ENCODE results near the gene DOCK1.

The DOCK1 gene

GRCh38 chr10:127356360-127356759 is 451.1 kb downstream of the DOCK1 start:
- no peak for DNase-seq (ENCODE audit: low spot score)

- no peak for DNase-seq (ENCODE audit: low spot score)
Observed at GRCh38 chr10:127357265-127357664, 452.0 kb downstream of the DOCK1 start.

DNA sequence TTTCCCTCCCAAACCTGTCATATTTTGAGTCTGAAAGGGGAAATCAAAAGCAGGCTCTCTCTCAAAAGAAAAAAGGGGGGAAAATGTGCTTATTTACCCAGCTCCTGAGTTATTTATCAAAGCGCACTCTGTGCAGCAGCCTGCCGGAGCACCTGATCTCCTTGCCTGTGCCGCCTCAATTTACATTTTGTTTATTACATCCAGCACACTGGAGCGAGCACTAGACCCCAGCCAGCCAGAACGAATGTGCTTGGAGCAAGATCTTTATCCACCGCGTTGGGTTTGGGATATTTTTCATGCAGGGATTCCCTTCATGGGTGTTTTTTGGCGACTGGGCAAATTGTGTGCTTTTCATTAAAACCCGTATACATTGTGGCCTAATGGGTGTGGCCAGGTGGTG is 453.1 kb downstream of the DOCK1 start:
- DNase-seq (ENCODE audit: low spot score): no peak

- no peak for DNase-seq (ENCODE audit: low spot score)
Observed at GRCh38 chr10:127364034-127364433, 458.8 kb downstream of the DOCK1 start.

GRCh38 chr10:127368101-127368500 is 462.9 kb downstream of the DOCK1 start:
- no peak for DNase-seq (ENCODE audit: low spot score)

GRCh38 chr10:127368929-127369328 is 463.7 kb downstream of the DOCK1 start:
- DNase-seq (ENCODE audit: low spot score): no peak

- DNase-seq (ENCODE audit: low spot score): no peak
Observed at GRCh38 chr10:127370601-127371000, 465.4 kb downstream of the DOCK1 start.

DNA sequence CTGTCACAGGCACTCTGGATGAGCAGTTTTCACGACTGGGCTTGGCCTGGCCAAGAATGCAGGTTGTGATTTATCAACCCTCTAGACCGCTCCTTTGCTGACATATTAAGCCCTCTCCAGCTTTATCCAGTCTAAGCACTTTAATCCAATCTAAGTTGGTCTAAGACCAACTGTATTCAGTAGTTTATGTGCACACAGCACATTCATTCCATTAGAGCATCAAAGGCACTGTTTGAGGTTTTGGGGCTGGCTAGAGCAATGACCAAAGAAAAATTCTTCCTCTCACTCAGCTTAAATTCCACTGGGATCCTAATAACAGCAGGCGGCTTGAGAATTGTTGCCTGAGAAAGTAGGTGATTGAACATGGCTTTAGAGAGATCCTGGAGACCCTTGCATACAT is 467.1 kb downstream of the DOCK1 start:
- no peak for DNase-seq (ENCODE audit: low spot score)

GRCh38 chr10:127374074-127374680 is 468.9 kb downstream of the DOCK1 start:
- no peak for DNase-seq (ENCODE audit: low spot score)

DNA sequence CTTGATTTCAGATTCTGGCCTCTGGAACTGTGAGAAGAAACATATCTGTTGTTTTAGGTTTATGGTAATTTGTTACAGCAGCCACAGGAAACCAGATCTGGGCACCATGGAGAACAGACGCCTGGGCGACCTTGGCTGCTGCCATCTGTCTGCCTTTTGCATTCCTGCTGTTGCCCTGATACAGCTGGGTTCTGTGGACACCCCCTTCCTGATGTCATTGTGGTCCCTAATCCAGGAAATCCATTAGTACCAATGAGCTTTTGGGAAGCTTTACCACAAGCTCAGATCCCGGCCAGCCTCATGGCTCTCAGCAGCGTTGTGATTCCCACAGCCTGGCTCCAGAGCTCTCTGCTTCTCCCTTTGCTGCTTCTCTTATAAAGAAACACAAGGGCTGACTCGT is 469.7 kb downstream of the DOCK1 start:
- DNase-seq (ENCODE audit: low spot score): no peak

DNA sequence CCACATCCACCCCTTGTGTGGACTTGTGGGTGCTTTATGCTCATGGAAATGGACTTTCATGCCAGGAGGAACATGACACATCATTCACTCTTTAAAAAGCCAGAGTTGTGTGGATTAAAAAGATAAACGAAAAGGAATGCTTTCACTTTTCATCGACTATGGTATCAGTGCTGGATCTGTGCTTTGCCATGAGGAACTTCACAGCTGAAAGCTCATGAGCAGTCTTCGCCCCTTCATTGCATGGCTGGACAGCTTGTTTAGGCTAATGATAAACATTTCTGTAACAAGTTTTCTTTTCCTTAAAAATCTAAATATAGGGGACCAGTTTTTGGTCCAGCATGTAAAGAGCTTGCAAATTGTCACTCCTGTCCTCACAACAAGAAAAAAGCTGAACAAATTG is 470.2 kb downstream of the DOCK1 start:
- DNase-seq (ENCODE audit: low spot score): no peak

DNA sequence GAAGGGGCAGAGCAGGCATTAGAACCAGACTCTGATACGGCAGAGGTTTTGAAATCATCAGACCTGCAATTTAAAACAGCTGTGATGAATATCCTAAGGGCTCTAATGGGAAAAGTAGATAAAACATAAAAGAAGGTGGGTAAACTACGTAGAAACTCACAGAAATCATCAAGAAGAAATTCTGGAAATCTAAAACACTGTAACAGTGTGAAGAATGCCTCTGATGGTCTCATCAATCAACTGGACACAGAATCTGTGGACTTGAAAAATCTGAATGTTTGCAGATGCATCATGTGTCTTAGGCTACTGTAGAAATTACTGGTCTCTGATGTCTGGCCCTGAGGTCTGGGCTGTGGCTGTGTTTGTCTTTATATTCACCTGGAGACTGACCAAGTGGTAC is 470.8 kb downstream of the DOCK1 start:
- DNase-seq (ENCODE audit: low spot score): no peak

- DNase-seq (ENCODE audit: low spot score): no peak
Observed at GRCh38 chr10:127378628-127379027, 473.4 kb downstream of the DOCK1 start.

- no peak for DNase-seq (ENCODE audit: low spot score)
Observed at GRCh38 chr10:127384532-127384931, 479.3 kb downstream of the DOCK1 start.

DNA sequence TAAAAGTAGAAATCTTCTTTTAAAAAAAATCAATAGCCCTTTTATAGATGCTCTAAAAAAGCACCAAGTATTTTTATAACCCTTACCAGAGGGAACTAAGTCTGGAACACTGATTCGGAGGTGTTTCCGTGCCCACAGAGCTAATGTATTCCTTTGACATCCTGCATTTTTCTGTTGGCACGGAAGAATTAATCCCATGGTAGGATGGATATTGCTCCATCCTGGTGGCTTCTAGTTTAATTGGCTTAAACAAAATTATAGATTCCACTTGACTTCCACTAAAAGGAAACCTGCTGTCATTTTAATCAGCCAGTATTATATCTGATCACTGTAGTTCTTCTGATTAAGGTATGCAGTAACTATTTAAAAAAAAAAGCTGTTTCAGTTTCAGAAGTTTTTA is 479.8 kb downstream of the DOCK1 start:
- no peak for DNase-seq (ENCODE audit: low spot score)

DNA sequence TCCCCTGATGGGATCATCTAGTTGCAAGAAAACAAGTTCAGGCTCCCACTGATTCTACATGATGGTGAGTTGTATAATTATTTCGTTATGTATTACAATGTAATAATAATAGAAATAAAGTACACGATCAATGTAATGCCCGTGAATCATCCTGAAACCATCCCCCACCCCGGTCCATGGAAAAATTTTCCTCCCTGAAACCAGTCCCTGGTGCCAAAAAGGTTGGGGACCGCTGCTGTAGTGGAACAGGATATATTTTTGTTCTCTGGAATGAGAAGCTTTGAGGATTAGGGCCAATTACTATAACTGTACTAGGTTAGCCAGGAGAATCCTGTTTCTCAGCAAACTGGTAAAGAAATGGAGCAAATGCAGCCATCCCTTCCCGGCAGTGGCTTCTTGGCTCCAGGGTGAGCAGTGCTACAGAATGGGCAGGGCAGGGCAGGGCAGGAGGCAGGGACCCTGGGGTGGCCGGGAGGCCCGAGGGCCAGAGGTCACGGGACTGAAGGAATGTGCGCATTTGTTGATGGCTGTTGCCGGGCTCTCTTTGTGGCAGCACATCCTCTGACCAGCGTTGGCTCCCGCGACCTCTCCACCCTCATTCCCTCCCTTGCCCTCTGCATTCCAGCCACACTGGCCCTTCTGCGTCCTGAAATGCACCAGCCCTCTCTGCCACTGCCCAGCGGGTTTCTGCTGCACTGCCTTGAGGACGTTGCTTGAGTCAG is 481.5 kb downstream of the DOCK1 start:
- no peak for DNase-seq (ENCODE audit: low spot score)

DNA sequence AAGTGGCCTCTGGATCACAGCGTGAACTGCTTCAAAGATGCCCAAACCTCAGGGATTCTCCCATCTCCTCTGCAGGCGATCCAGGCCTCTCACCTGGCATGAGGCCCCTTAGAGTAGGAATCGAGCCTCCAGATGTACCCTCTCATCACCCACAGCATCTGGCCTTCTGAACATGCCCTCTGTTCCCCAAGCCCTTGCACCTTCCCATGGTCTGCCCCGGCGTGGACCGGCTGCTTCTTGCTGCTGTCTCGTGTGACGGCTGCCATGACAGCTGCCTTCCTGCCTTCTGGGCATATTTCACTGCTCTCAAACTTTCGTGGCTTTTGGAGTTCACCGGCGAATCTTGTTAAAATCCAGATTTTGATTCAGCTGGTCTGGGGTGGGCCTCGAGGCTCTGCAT is 486.6 kb downstream of the DOCK1 start:
- DNase-seq (ENCODE audit: low spot score): no peak

DNA sequence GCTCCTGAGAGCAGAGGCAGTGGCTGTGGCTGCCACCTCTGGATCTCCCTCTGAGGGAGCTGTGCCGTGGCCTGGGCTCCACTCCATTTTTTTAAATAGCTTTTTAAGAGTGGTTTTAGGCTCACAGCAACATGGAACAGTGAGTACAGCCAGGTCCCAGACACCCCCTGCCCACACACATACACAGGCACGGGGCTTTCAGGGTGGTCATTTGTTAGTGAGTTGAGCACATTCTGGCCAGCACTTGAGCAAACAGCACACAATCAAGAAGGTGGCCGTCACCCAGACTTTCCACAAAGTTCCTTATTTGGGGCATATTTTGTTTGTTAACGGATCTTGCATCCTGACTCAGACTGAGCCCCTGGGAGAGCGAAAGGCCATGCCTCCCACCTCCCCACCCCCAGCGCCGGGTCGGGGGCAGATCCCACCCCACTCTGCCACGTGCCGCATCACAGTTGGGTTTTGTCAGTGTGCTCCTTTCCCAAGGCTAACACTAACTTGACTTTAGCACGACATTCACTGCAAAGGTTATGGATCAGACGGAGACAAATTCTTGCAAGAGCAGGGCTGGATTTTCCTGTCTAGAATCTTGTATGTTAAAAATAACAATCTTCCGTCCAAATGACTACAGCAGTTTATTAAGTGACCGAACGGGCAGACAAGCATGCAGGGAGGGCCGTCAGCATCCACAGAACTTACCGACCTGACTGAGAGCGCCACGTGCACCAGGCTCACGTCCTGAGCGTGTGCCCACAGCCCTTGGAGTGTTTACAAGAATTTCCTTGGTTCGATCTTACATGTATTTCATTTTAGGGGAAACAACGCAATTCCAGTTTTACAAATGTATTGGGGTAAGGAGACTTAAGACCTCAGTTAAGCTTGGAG is 487.4 kb downstream of the DOCK1 start:
- no peak for DNase-seq (ENCODE audit: low spot score)

DNA sequence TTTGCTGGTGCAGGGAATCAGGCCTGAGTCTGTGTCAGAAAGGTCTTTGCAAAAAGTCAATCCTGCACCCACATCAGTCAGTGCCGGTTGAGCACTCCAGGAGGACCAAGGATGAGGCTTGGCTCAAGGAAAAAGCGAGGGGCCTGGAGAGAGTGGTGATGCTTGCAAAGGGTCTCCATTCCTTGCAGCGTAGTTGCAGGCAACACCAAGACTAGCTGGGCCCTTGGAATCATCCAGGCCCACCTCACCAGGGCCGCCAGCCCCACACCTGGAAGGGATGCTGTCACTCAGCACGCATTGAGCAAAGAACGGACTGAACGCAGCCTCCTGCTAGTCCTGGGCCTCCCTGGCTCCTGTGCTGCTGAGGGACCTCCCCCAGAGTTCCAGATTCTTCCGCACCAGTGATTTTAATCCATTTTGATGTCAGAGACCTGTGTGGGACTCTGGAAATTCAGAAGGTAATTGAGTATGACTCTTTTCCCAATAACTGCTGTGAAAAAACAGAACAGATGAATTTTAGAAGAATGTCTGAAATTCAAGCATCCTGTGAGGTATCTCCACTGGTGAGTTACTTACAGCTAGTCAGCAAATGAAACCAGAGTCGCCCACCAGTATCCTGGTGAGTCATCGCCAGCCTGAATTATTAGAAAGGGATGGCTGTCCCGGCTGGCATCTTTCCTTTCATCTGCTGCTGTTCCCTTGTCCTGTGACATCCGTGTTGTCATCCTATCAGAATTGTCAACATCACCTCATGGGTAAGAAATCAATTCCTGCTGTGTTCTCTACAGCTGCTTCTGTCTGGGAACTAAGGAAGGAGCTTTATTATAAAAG is 493.1 kb downstream of the DOCK1 start:
- no peak for DNase-seq (ENCODE audit: low spot score)

- no peak for DNase-seq (ENCODE audit: low spot score)
Observed at GRCh38 chr10:127398971-127399365, 493.7 kb downstream of the DOCK1 start.

DNA sequence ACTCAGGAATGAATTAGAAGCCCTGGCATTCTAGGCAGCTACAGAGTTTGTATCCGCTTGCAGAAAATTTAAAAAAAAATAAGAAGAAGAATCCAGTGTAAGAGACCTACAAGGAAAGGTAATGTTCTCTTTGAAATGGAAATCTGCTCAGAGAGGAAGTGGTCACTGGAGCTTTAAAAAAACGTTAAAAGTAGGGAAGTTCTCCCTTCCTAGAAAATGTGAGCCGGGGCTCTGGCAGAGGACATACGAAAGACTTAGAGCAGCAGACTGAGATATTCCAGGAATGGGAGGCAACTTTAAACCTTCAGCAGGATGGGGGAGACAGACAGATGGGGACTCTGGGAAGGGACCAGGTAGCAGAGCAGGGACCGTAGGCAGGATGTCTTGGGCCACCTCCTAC is 494.4 kb downstream of the DOCK1 start:
- DNase-seq (ENCODE audit: low spot score): no peak

GRCh38 chr10:127400216-127400615 is 495.0 kb downstream of the DOCK1 start:
- no peak for DNase-seq (ENCODE audit: low spot score)
